Neural progenitor cell (in vitro differentiated cells): ENCODE results near the gene SACM1L.

ENCODE experiments used
- CTCF ChIP-seq: fragments of 200-600 bp; sonication (generic); IDR thresholded peaks from 2 replicates; pipeline ENCODE4 v1.5.1; 2017; ENCODE audit warnings: antibody characterized with exemption, mild to moderate bottlenecking
- EZH2 ChIP-seq: fragments of 200-600 bp; sonication (generic); IDR thresholded peaks from 2 replicates; pipeline ENCODE4 v1.6.1; 2017; ENCODE audit warnings: antibody characterized with exemption, mild to moderate bottlenecking, moderate library complexity

- TF ChIP-seq CTCF (no peak), EZH2 (no peak)
Observed at GRCh38 chr3:45642731-45643152, 46.5 kb upstream of the SACM1L start.
